Activated naive CD8-positive, alpha-beta T cell treated with anti-CD3 and anti-CD28 coated beads, Interleukin-2, amount 50 U/mL, for 24 hours (primary cell): Measurements from ENCODE around the gene PSAPL1.

Experiments
- ATAC-seq: fragments of 150-1000 bp; cut with Tn5 transposase; one replicate; pipeline ENCODE4 v1.10.0; 2021
- DNase-seq: peaks from one replicate; pipeline ENCODE4 v3.0.0; 2021
- H3K27ac Mint-ChIP-seq: one replicate; pipeline ENCODE4 v1.8.0; 2021; ENCODE audit warnings: mild to moderate bottlenecking, mixed read lengths
- H3K27me3 Mint-ChIP-seq: one replicate; pipeline ENCODE4 v1.8.0; 2021; ENCODE audit warnings: mixed read lengths
- H3K36me3 Mint-ChIP-seq: one replicate; pipeline ENCODE4 v1.8.0; 2021; ENCODE audit warnings: low read depth, mixed read lengths
- H3K4me1 Mint-ChIP-seq: one replicate; pipeline ENCODE4 v1.8.0; 2021; ENCODE audit warnings: mixed read lengths
- H3K4me3 Mint-ChIP-seq: one replicate; pipeline ENCODE4 v1.8.0; 2021; ENCODE audit warnings: mild to moderate bottlenecking, moderate library complexity, mixed read lengths
- H3K9me3 Mint-ChIP-seq: one replicate; pipeline ENCODE4 v1.8.0; 2021; ENCODE audit warnings: mixed read lengths

Gene PSAPL1

DNA sequence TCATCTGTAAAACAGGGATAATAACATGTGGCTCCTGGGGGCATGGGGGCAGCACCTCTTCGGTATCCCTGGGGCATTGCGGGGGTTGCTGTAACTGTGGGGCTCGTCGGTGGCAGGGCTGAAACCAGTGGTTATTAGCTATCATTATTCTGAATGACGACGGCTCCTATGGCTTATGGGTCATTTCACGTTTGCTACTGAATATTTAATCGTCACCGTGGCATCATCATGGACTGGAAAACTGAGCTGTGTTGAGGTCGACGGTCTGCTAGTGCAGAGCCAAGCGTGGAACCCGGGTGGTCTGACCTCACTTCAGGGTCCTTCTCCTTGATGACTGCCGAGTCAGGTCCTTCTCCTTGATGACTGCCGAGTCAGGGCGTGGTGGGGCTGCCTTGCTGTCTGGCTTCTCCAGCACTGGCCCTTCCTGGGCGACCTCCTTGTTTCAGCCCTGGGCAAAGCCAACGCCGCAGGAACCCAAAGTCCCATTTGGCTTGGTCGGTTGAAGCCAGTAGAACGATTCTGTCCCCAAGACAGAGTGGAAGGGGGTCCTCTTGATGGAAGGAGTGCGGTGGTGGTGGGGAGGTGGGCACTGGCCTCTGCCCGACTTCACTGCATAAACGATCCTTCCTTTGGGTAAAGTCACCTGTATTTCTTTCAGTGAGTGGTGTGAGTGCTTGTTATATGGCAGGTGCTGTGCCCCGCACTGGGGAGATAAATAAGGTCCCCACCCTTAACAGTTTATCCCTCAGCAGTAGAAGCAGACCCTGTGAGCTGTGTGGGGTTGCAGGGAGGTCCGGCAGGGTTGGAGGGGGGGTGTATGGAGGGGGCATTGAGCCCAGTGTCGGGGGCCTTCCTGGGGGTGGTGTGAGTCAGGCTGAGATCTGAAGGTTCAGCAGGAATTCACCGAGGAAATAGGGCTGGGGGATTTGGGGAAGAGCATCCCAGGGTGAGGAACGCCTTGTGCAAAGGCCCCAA lies 40.8 kb downstream of the PSAPL1 start:
- ATAC-seq = no peak

DNA sequence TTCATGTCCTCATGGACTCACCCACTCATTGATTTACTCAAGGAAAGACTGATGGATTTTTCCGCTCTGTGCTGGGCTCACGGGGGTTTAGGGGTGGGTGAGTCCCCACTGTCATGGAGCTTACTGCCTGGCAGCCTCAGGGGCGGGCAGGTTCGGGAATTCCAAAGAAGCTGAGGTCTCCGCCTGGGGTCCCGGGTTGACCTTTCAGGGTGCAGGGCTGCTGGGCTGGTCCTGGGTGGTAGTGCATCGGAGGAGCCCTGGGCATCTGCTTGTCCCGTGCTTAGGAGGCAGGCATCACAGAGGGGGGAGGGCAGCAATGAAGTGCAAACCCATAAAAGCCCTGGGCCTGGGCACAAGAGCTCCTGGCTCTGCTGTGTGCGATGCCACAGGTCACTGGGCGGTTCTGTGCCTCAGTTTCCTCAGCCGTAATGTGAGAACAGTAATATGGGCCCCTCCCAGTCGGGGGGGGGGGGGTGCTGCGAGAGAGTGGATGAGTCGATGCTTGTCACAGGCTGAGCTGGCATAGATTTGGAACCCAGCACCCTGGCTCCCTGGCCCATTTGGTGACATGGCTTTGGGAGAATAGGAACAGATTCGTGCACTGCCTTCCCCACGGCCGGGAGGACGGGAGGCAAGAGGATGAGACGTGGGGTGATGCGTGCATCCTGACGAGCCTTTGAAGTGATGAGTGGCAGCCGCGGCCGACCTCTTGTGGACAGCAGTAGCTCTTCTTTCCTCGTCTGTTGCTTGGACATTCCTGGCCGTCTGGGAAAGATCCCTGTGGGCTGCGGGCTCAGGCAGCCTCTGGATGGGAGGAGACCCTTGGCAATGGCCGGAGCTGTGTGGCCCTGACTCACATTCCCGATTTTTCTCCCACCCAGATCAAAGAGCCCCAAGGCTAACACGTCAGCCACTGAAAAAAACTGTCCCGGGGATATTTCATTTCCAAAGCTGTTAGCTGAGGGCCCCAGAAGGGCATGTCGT lies 42.0 kb downstream of the PSAPL1 start:
- Mint-ChIP-seq H3K9me3 (peaks cover 2% of the 10 kb centered on the region), H3K4me1 (no peaks in the 10 kb centered on the region)
- ATAC-seq = no peak

More for the DNA sequence above, 40.8 kb downstream of the PSAPL1 start:
- no peak overlapping the region for H3K4me3 Mint-ChIP-seq
- no peak for DNase-seq
- H3K27me3 Mint-ChIP-seq = peaks cover 6% of the 10 kb centered on the region
- H3K27ac Mint-ChIP-seq = no peak overlapping the region
- H3K4me1 Mint-ChIP-seq = no peaks in the 10 kb centered on the region
- H3K9me3 Mint-ChIP-seq = no peaks in the 10 kb centered on the region
- no peaks in the 10 kb centered on the region for H3K36me3 Mint-ChIP-seq

DNA sequence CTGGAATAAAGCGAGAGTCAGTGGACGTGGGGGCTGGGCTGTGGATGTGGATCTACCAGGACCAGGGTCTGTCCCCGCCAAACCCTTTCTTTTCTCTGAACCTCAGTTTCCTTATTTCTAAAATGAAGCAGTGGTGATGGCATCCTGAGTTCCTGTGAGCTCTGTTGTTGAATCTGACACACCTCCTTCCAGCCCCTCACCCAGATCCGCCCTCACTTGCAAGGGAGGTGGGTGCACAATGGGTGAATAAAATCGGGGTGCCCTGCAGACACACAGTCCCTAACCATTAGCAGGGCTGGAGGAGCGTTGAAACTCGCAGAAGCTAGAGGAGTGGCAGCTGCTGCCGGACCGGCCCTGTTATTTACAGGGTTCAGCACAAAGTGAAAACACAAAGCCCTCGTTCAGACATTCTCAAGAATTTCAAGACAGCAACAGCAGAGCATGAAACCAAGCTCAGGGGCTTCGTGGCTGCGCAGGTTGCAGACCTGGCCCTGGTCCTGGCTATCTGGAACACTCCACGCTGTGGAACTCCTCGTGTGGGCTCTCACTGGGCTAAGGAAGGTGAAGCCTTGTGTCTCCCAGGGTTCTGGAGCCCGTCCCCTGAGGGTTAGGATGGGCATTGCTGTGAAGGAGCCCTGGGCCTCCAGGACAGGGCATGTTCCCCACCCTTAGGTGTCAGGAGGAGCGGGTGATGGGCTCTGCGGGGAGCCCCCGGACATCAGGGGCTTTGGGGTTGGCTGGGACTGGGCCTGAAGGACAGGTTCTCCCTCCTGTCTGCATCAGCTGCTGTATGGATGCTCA lies 42.9 kb downstream of the PSAPL1 start:
- Mint-ChIP-seq H3K27ac (no peak overlapping the region), H3K36me3 (no peaks in the 10 kb centered on the region), H3K9me3 (peaks cover 8% of the 10 kb centered on the region), H3K4me3 (no peak overlapping the region), H3K27me3 (peaks cover 3% of the 10 kb centered on the region), H3K4me1 (no peaks in the 10 kb centered on the region)
- DNase-seq (no peak), ATAC-seq (no peak)

More for the DNA sequence above, 42.0 kb downstream of the PSAPL1 start:
- Mint-ChIP-seq H3K27ac (no peak overlapping the region), H3K4me3 (no peak overlapping the region), H3K36me3 (no peaks in the 10 kb centered on the region), H3K27me3 (peaks cover 6% of the 10 kb centered on the region)
- no peak for DNase-seq

DNA sequence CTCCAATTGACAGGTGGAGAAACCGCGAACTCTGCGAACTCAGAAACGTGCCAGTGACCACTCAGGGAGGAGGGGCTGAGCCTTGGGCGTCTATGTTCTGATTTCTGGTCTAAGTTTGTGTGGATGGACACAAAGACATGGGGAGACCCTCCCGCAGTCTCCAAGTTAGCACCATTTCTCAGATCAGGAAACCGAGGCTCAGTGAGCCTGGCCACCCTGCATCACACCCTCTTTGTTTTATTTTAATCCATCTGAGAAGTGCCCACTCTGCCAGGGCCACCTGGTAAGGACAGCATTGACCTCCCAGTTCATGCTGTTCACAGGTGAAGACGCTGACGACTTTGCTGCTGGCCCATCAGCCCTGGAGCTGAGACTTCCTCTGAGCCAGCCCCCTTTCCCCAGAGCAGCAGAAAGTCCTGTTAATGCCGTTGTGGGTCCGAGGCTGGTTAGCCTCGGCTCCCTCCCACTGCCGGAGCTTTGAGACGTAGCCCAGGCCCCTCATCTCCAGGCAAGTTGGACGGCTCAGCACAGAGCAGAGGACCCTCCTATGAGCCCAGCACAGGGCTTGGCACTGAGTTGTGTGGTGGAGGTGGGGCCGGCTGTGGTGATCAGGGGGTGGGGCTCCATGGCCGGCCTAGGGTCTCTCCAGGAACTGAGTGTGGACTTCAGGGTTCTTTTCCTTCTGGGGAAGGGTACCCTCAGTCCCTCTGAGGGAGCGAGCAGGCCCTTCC lies 43.7 kb downstream of the PSAPL1 start:
- H3K27me3 Mint-ChIP-seq = peaks cover 3% of the 10 kb centered on the region
- H3K36me3 Mint-ChIP-seq = no peaks in the 10 kb centered on the region
- peaks cover 8% of the 10 kb centered on the region for H3K9me3 Mint-ChIP-seq
- H3K4me1 Mint-ChIP-seq = no peaks in the 10 kb centered on the region
- H3K4me3 Mint-ChIP-seq = no peak overlapping the region
- DNase-seq (no peak), ATAC-seq (no peak)
- no peak overlapping the region for H3K27ac Mint-ChIP-seq

DNA sequence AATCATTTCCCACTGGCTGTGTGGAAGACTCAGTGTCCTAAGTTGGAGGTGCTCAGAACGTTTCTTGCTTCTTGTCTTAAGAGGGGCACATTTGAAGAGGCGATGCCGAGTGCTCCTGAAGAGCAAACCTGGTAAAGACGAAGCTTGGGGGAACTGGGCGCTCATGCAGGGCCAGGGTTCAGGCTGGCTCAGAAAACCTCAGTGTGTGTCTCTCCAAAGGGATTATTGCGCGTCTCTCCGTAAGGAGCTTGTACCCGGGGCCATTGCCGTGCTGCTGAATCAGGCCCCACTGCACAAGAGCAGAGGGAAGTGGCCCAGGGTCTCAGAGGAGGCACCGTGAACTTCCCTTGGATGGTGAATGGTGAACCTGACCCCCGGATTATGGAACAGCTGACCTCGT lies 44.4 kb downstream of the PSAPL1 start:
- Mint-ChIP-seq H3K4me1 (no peaks in the 10 kb centered on the region), H3K27me3 (peaks cover 3% of the 10 kb centered on the region), H3K36me3 (no peaks in the 10 kb centered on the region), H3K4me3 (no peak overlapping the region), H3K9me3 (peaks cover 8% of the 10 kb centered on the region), H3K27ac (no peak overlapping the region)
- ATAC-seq (no peak), DNase-seq (no peak)

DNA sequence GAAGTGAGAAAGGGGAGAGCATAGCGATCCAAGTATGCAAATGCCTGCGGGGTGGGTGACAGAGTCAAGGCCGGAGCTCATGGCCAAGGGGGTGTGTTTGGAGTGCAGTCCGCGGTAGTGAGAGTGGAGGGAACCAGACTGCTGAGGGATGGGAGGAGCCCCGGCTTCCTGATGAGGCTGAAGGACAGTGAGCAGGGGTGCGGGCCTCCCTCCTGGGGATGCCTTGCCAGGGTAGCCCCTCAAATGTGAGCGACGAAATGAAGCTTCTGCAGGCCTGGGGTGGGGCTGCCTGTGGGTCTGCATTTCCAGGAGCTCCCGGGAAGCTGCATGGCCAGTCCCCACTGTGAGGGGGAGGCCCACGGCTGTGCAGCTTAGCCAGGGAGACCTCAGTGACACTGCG lies 45.0 kb downstream of the PSAPL1 start:
- DNase-seq (no peak), ATAC-seq (no peak)
- Mint-ChIP-seq H3K27me3 (peaks cover 3% of the 10 kb centered on the region), H3K4me3 (no peak overlapping the region), H3K9me3 (peaks cover 8% of the 10 kb centered on the region), H3K36me3 (no peaks in the 10 kb centered on the region), H3K27ac (no peak overlapping the region), H3K4me1 (no peaks in the 10 kb centered on the region)

DNA sequence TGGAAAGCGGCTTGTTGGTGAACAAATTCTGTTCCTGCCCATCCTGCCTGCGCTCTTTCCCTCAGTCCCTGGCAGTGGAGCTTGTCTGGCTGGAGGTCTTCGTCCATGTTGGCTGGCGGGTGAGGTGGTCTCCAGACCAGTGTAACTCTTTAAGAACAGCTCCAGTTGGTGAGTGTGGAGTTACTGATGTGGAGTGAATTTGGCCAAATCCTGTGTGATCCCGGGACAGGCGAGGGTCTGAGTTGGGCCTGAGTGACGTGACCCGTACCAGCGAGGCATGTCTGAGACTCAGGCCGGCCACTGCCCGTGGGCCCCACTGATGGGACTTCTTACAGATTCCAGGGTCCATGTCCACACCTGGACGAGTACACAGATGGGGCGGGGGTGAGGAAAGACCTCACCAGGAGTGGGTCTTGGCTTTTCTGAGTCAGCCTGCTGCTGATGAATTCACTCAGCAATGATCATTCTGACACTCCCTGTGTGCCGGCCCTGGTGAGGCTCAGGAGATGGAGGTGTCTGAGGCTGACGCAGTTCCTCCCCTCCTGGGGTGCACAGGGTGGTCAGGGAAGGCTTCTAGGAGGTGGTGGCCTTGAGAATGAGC lies 45.5 kb downstream of the PSAPL1 start:
- H3K4me3 Mint-ChIP-seq = no peak overlapping the region
- DNase-seq = no peak
- peaks cover 8% of the 10 kb centered on the region for H3K9me3 Mint-ChIP-seq
- no peak for ATAC-seq
- no peaks in the 10 kb centered on the region for H3K4me1 Mint-ChIP-seq
- no peak overlapping the region for H3K27ac Mint-ChIP-seq
- H3K36me3 Mint-ChIP-seq = no peaks in the 10 kb centered on the region
- peaks cover 3% of the 10 kb centered on the region for H3K27me3 Mint-ChIP-seq

DNA sequence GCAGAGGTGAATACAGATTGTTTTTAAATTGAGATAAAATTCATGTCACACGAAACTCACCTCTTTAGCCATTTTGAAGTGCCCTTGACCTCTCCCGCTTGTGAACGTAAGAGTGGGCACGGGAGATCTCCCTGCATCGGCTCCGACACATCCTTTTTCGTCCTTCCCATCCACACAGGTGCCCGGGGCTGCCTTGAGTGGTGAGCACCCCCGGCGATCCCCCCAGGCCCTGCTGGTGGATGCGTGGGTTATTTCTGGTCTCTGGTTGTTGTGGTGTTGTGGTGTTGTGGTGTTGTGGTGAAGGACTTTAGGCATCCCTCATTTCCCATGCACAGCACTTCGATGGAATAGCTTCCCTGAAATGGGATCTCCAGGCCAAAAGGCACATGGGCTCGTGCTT lies 46.1 kb downstream of the PSAPL1 start:
- peaks cover 8% of the 10 kb centered on the region for H3K9me3 Mint-ChIP-seq
- H3K36me3 Mint-ChIP-seq = no peaks in the 10 kb centered on the region
- no peak for ATAC-seq
- H3K27ac Mint-ChIP-seq = no peak overlapping the region
- no peaks in the 10 kb centered on the region for H3K4me1 Mint-ChIP-seq
- H3K4me3 Mint-ChIP-seq = no peak overlapping the region
- peaks cover 3% of the 10 kb centered on the region for H3K27me3 Mint-ChIP-seq
- no peak for DNase-seq

DNA sequence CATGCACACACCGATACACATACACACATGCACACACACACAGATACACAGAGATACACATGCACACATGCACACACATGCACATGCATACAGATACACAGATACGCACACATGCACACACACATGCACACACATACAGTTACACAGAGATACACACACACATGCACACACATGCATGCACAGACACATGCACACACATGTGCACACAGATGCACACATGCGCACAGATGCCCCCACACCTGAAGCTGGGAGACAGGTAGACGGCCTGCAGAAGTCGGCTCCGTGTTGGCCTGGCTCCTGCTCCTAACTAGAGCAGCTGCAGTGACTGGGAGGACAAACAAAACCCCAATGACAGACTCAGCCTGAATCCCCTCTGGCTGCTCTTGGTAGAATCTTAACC lies 46.8 kb downstream of the PSAPL1 start:
- H3K27me3 Mint-ChIP-seq = no peaks in the 10 kb centered on the region
- H3K4me1 Mint-ChIP-seq = no peaks in the 10 kb centered on the region
- DNase-seq = no peak
- H3K27ac Mint-ChIP-seq = no peak overlapping the region
- H3K9me3 Mint-ChIP-seq = peaks cover 8% of the 10 kb centered on the region
- no peak for ATAC-seq
- no peaks in the 10 kb centered on the region for H3K36me3 Mint-ChIP-seq
- no peak overlapping the region for H3K4me3 Mint-ChIP-seq

DNA sequence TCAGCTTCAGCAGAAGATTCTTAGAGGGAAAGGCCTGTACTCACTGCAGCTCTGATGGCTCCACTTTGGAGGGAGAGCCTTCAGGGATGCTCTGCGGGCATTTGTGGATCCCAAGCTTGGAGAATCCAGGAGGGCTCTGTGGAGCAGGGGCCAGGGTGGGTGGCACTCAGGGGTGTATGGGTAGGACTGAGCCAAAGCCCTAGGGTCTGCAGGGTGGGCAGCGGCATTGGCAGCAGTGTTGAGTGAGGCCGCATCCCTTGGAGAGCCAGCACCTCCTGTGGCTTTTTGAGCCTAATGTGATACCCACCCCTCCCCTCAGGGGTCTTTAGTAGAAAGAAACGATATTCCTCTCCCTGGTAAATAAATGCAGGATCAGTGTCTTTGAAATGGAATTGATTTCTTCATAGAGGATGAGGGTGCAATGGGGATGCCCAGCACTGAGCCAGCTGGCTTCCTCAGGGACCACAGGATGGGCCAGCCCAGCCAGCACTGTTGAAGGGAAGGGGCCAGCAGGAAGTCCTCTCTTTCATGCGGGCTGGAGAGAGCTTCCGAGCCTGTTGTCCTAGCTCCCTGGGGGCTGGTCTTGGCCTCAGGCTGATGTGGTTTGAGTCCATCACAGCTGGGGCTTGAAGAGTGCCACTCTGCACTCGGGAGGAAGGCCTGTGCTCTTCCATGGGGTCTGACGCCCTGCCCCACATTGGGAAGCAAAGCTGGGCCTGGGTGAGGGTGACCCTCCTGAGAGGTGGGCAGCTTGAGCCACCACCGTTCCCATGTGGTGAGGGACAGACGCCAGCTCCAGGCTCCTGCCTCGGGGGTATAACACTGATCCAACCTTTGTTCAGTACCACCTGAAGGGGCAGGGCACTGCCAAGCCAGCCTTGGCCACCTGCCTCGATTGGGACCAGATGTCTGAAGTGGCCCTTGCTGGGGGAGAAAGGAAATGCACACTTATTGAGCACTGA lies 49.5 kb downstream of the PSAPL1 start:
- Mint-ChIP-seq H3K36me3 (no peaks in the 10 kb centered on the region), H3K4me1 (no peaks in the 10 kb centered on the region), H3K4me3 (no peak overlapping the region), H3K9me3 (peaks cover 8% of the 10 kb centered on the region), H3K27ac (no peak overlapping the region), H3K27me3 (peaks cover 1% of the 10 kb centered on the region)
- no peak for DNase-seq
- ATAC-seq = no peak

DNA sequence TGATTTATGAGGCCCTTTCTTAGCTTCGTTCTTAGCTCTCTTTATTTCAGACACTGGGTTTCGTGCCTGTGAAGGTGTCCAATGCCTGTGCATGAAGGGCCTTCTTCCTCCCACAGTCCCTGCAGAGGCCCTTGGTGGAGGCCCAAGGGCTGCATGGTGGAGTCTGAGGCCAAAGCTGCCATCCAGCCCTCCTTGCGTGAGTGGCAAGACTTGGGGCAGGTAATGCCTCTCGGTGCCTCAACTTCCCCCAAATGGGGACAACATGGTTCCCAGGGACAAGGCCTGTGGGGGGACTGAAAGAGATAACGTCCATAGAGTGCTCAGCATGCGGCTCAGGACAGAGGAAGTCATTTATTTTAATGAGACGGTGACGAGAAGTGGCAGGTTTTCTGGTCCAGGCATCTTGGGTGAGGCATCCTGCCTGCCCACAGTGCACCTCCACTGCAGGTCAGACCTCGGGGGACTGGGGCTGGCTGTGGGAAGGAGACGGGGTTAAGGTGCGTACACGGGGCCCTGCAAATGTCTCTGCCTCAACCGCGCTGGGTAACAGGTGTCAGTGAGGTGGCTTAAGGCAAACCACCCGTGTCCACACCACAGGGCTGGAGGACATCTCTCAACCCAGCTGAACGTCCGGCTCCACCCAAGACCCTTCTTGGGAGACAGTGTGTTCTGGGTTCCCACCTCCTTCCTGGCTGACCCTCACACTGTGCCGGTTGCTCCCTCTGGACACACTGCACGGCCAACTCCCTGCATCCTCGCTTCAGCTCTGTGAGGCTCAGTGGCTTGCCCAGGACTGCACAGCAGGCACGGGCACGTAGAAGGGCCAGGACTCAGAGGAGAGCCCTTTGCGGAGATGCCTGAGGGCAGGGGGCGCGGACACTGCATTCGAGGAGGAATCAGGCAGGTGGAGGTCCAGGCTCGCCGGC lies 50.5 kb downstream of the PSAPL1 start:
- Mint-ChIP-seq H3K4me3 (no peak overlapping the region), H3K27ac (no peak overlapping the region), H3K9me3 (peaks cover 8% of the 10 kb centered on the region), H3K36me3 (no peaks in the 10 kb centered on the region), H3K4me1 (no peaks in the 10 kb centered on the region), H3K27me3 (peaks cover 1% of the 10 kb centered on the region)
- ATAC-seq = no peak
- DNase-seq = no peak

DNA sequence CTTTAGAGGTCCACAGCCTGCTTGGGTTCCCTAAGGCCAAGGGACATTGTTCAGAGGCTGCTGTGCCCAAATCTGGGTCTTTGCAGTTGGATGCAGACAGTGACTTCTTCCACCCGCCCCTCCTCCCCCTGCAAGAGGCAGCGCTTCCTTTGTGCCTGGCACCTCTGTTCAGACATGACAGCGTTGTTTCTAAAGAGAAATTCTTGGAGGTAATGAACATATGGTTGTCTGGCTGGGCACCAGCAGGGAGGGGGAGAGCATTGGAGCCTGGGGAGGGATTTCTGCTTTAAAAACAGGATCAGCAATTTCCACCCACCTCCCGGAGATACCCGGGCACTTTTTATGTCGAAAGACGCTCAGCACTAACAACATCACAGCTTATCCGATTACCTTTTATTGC lies 51.5 kb downstream of the PSAPL1 start:
- Mint-ChIP-seq H3K36me3 (no peaks in the 10 kb centered on the region), H3K4me1 (no peaks in the 10 kb centered on the region)

More for the DNA sequence above, 51.5 kb downstream of the PSAPL1 start:
- Mint-ChIP-seq H3K9me3 (peaks cover 8% of the 10 kb centered on the region), H3K4me3 (no peak overlapping the region), H3K27me3 (peaks cover 5% of the 10 kb centered on the region), H3K27ac (no peak overlapping the region)
- ATAC-seq (no peak), DNase-seq (no peak)
